Neural progenitor cell (in vitro differentiated cells): ENCODE measurements around the gene SLC17A9.

Source experiments
- CTCF ChIP-seq: fragments of 200-600 bp; sonication (generic); IDR thresholded peaks from 2 replicates; pipeline ENCODE4 v1.5.1; 2017; ENCODE audit warnings: antibody characterized with exemption, mild to moderate bottlenecking
- EZH2 ChIP-seq: fragments of 200-600 bp; sonication (generic); IDR thresholded peaks from 2 replicates; pipeline ENCODE4 v1.6.1; 2017; ENCODE audit warnings: antibody characterized with exemption, mild to moderate bottlenecking, moderate library complexity

GRCh38 chr20:62928246-62928939 is 24.1 kb upstream of the SLC17A9 start:
- TF ChIP-seq CTCF (no peak), EZH2 (no peak)
